UCSD-AML1 (cell line): Measurements from ENCODE around the gene SPI1.
"Not testable (repeated sequence)": the region's sequence is repeated elsewhere in the genome, so short reads cannot be mapped to it uniquely, and the experiment has no call there.

Source experiments
- DNase-seq: peaks from one replicate; lab custom pipeline; 2025; ENCODE audit not compliant: unreplicated experiment; lab: John Stamatoyannopoulos, UW

SPI1 gene

GRCh38 chr11:47342036-47342803 is 36.1 kb downstream of the SPI1 start:
- no peak for DNase-seq

GRCh38 chr11:47340980-47341775 is 37.2 kb downstream of the SPI1 start:
- no peak for DNase-seq

- DNase-seq = no peak
These were observed 38.3 kb downstream of the SPI1 start for GRCh38 chr11:47340010-47340409.

DNA sequence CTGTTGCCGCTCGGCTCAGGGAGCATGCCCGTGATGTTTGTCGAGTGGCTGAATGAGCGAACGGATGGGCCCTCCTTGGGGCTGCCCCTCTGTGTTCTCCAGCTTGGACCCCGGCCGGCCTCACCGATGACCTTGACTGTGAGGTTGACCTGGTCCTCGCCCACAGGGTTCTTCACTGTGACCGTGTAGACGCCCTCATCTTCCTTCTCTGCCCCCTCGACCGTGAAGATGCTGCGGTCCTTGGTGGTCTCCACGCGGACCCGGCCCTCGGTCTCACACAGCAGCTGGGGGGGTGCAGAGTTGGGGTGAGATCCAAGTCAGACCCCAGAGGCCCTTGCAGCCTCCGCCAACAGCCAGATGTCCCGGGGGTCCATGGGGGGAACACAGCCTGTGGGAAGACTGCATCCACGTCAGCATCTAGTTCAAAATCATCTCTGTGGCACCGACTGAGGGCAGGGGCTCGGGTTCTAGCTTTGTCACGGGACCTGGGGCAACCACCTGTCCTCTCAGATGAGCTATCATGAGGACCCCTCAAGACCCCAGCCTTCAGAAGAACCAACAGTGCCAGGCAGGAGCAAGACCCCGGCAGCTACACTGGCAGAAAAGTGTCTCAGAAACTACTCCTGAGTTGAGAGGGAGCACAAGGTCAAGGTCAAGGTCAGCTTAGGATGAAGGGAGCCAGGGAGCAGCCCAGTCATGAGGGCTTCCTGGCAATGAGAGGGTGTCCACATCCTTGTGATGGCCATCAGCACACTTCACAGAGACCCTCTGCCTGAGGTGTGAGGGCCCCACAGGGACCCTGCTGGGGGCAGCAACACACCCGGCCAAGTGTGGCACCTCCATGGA is 39.7 kb downstream of the SPI1 start:
- no peak for DNase-seq

- DNase-seq = no peak
These were observed 41.0 kb downstream of the SPI1 start for GRCh38 chr11:47337229-47337924.

GRCh38 chr11:47336595-47336994 is 41.8 kb downstream of the SPI1 start:
- no peak for DNase-seq

DNA sequence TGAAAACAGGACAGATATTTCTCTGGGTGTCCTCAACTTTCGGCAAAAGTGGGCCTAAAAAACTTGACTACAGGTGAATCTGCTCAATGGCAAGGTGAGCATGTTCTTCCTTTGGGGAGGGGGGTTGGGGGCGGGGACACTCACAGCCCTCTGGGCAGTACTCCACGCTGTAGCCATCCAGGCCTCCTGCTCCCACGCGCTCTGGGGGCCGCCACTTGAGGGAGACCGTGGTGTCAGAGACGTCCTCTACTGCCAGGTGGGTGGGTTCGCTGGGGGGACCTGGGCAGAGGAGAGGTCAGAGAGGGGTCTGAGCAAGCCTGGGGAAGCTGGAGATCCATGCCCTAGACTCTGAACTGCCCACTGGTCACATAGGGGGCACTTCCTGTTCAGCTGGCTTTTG is 42.6 kb downstream of the SPI1 start:
- DNase-seq = no peak

GRCh38 chr11:47334699-47335411 is 43.5 kb downstream of the SPI1 start:
- not testable (repeated sequence) for DNase-seq

DNA sequence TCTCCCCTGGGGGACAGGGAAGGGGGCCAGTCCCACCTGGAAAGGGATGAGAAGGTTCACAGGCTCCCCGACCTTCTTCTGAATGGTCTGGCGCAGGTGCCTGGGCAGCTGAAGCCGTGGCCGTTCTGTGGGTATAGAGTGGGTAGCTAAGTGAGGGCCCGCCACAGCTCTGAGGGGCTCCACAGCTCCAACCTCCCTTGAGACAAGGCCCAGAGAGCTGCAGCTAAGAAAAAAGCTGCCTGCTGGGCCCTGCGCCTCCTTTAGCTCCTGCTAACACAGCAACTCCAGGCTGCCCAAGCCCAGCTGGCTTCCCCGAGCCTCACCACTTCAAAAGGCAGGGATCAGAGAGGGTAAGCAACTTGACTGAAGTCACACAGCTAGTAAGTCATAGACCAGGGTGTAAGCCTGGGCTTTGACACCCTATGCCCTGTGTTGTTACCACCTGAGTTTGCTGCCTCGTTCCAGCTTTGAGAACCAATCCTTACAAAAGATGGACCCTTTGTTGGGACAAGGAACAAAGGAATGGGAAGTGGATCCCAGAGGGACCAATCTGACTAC is 44.4 kb downstream of the SPI1 start:
- DNase-seq = no peak

- DNase-seq = no peak
These were observed 44.9 kb downstream of the SPI1 start for GRCh38 chr11:47333526-47333845.

- DNase-seq = no peak
These were observed 45.4 kb downstream of the SPI1 start for GRCh38 chr11:47332791-47333525.

DNA sequence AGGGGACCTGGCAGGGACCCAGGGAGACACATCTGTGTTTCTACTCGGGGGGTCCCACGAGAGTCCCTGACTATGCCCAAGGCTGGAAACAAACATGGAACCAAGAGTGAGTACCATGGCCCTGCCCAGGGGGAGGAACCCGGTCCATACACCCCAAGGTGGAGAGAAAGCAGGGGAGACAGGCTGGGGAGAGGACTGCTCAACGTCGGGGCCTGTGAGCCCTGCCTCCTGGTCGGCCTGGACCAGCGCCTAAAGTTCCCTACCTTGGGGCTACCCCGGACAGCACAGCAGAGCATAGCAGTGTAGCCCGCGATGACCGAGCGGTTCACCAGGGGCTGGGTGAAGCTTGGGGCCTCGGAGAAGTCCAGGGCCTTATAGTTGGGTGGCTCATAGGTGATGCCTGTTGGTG is 46.0 kb downstream of the SPI1 start:
- no peak for DNase-seq

DNA sequence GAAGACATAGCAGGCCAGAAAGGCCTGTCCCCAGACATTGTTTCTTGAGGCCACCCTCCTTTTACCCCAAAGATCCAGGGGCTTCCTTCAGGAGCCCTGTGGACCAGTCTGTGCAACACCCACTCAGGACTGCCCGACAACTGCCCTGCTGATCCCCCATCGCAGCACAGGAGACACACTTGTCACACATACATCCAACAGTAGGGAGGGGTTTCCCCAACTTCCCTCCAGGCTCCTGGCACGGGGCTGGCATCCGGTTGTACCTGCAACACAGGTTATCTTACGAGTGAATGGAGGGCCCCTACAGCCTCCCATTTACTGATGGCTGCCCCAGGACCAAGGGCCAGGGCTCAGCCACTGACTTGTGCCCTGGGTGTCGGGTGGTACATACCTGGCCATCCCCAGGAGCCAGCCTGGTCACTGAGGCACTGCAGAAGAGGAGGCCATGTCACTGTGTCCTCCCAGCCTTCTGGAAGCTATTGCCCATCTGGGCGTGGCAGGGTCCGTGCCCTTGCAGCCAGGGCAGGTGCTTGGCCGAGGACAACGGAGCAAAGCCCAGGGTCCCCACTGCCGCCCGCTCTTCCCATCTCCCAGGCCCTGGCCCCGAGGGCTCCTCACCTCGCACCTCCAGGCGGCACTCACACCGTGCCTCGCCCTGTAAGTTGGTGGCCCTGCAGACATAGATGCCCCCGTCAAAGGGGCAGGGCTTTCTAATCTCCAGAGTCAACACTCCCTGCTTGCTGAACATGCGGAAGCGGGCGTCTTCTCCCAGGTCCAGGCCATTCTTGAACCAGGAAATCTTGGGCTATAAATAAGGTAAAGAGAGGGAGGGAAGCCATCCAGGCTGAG is 46.7 kb downstream of the SPI1 start:
- no peak for DNase-seq

GRCh38 chr11:47329987-47330931 is 48.1 kb downstream of the SPI1 start:
- DNase-seq = no peak

GRCh38 chr11:47329431-47329986 is 48.8 kb downstream of the SPI1 start:
- no peak for DNase-seq

- DNase-seq = no peak
These were observed 49.6 kb downstream of the SPI1 start for GRCh38 chr11:47328449-47329390.
